NCI-H2227 treated with DMSO at 0.1 percent for 48 hours (cell line): ENCODE results near the gene ICAM1.
A peak's percentile ranks its signal among the peaks of the same experiment; 100 is the strongest.

Source experiments
- DNase-seq: peaks from one replicate; lab custom pipeline; 2025; lab: John Stamatoyannopoulos, UW

ICAM1 gene

GRCh38 chr19:10321874-10322835 is 51.2 kb downstream of the ICAM1 start:
- no peak for DNase-seq

DNA sequence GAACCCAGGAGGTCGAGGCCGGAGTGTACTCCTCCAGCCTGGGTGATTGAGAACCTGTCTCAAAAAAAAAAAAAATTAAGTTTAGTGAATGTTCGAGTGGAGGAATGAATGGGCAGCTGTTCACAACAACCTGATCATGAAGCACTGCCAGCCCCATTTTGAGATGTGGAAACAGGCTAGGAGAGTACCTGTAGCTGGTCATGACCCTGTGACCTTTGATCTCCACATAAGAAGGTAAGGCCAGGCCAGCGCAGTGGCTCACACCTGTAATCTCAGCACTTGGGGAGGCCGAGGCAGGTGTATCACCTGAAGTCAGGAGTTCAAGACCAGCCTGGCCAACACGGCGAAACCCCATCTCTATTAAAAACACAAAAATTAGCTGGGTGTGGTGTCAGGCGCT is 54.8 kb downstream of the ICAM1 start:
- no peak for DNase-seq

- DNase-seq: no peak
Observed at GRCh38 chr19:10327793-10328192, 56.9 kb downstream of the ICAM1 start.

DNA sequence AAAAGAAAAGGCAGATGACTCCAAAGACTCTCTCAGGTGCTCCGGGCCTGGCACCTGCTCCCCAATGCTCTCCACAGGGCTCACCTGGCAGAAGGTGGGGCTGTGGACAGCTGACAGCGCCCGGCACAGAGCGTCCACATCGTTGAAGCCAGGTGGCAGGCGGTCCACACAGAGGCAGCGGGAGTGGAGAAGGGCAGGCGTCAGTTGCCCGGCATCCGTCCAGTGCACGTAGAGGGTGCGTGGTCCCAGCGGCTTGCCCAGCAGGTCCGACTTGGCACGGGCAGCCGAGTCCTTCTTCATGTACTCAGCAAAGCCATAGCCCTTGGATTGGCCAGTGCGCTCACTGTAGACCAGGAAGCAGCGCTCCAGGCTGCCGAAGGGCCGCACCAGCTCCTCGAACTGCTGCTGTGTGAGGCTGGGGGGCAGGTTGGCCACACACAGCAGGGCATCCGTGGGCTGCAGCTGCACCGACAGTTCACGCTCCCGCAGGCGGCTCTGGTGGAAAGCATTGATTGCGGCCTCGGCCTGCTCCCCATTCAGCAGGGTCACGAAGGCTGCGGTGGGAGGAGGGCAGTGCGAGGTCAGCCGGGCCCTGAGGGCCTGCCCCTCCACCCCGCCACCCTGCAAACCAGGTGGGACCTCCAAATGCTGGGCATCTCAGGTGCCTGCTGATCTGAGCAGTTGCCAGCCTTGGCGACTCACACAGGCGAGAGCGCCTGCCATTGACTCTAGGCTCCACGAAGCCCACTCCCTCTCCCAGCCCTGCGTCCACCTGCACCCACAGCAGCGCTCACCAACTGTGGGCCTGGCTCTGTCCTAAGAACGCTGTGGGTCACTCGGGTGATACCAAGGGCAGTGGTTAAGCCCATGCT is 57.9 kb downstream of the ICAM1 start:
- no peak for DNase-seq

DNA sequence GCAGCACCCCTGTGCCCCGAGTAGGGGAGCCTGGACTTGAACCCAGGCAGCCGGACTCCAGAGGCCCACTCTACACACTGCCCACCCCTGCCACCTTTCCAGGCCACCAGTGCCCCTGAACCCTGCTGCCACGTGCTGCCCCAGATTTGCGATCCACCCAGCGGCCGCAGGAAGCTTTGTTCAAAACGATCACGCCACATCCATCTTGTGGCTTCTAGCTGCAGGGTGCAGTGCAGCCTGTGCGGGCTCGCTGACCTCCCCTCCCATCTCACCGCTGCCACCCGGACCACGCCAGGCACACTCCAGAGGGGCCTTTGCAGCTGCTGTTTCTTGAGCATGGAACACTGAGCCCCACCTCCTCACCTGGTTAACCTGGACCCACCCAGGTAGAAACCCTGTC is 58.6 kb downstream of the ICAM1 start:
- no peak for DNase-seq

DNA sequence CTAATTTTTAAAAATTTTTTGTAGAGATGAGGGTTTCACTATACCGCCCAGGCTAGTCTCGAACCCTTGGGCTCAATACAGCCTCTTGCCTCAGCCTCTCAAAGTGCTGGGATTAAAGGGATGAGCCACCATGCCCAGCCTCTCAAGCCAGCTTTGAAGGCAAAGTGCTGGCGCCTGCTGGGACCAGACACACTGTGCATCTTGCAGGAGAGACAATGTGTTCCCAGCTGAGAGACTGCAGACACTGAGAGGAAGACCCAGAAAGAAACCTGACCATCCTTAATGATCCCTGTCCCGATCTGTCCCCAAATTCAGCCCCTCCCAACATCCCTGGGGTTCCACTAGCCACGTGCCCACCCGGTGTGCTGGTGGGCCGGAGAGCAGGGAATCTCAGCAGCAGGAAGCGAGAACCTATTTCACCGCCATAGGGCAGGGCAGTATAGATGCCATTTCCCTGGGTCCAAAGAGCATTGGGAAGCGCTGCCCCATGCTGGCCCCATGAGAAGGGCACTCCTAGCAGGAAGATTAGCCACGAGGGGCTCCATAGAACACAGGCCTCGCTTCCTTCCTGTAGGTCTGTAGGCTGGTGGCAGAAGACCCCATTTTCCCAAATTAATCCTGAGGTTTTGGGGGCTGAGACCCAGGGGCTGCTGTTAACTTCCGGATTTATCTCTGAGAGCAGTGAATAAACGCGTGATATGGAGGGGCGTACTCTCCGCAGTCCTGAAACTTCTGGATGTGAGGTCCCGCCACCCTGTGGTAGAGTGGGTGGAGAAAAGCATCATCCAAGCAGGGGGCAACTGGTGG is 61.4 kb downstream of the ICAM1 start:
- DNase-seq: no peak

DNA sequence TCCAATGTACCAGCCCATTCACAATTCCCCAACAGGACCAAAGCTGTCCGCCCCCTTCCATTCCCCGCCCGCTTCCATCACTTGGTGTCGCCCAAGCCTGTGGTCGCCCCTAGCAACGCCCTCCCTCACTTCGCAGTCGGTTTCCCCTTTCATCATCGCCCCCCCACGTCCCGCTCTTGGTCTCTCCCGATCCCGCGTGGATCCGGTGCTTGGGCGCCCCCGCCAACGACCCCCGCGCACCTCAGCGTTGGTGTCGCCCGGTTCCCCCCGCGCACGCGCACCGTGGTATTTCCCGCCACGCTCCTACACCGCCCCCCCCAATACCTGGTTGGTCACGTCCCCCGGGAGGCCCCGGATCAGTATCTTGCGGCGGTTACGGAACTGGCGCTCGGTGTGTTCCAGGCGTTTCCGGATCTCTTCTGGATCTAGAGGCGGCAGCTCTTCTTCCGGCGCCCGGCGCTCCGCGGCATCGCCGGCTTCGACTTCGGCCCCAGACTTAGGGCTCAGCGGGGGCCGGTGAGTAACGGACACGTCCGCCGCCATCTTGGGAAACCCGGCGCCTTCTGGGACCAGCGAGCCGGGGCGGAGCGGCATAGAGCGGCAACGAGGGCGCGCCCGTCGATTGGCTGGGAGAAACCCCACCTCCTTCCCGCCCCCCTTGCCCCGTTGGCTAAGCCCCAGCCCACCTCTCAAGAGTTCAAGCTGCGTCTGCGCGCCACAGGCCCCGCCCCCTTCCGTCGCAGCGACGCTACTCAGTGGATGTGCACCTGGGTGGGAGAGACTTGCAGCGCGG is 62.2 kb downstream of the ICAM1 start, which contains the start of gene RAVER1:
Gene RAVER1, minus strand, starts transcription at position 565 of the 793 bp plus-strand sequence. Its CDS starts 22 bp downstream, at position 543.
- DNase-seq: peak; percentile 88

- no peak for DNase-seq
Observed at GRCh38 chr19:10333758-10334587, 63.1 kb downstream of the ICAM1 start.

DNA sequence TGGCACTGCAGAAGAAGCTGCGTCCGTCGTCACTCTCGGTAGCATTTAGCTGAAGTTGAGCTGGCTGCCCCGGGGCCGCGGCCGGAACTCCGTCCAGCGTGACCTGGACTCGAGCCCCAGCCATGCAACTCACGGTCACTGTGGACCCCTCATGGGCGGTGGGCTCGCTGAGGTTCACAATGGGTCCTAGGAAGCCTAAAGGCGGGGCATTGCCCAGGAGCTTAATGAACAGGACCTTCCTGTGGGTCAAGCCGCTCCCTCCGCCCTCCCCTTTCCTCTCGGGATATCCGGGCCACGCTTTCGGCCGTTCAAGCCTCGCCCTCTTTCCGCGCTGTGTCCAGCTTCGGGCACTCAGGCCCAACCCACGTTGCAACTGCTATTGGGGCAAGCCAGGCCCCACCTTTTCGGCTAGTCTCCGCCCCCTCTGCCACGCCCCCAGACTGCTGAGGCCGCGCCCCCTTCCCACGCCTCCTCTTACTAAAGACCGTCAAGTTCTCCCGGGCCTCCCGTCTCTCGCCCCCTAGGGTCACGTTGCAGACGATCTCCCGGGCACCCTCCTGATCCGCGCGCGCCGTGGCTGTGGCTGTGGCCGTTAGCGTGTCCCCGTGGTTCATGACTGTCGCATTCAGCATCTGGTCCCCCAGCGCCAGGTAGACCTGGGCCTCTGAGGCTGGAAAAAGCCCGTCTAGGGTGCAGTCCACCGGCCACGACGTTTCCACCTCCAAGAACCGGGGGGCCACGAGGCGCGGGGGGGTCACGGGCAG is 63.9 kb downstream of the ICAM1 start:
- peak; percentile 35 for DNase-seq

DNA sequence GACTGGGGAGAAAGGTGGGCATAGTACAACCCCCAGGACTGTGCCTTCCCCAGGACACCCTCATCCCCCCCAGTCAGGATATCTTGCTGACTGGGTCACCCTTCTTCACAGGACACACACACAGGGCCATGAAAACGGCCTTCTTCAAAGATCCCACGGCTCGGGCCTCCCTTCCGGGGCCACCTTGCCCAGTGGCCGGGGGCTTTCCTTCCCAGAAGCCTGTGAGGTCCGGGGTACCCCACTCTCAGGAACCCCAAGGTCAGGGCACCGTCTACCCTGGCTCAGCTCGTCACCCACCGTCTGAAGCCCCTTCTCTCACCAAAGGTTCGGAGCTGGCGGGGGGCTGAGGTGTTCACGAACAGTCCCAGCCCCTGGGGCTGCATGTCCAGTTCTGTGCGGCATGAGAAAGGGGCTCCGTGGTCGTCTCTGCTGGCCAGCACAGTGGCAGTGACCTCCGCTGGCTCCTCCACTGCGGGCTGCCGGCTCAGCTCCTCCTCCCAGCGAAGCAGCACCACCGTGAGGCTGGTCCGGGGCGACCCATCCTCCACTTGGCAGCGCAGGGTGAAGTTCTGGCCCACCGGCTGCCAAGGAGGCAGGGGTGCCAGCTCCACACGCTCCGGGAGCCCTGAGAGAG is 64.5 kb downstream of the ICAM1 start:
- no peak for DNase-seq
